ENCODE results near the gene WDPCP.
"Not testable (repeated sequence)": the region's sequence is repeated elsewhere in the genome, so short reads cannot be mapped to it uniquely, and the experiment has no call there.

WDPCP gene

DNA sequence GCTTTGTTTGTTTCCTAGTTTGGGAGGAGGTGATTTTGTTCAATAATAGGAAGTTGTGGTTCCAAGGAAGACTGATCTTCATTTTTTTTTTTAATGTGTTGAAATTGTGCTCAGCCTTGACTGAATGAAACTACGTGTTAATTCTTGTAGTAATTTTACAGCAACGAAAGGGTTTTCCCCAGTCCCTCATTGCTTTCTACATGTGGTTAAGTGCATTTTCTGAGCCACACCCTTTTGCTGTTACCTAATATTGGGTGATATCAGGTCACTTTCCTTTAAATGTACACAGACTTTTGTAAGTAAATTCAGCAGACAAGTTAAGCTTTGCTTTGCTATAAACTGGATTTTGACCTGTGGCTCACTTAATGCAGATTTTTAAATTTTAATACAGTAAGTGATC is 464.1 kb downstream of the WDPCP start:
- DNase-seq (ENCODE audit: low read depth in 3 of 3, low spot score in 1 of 3), result no peak

DNA sequence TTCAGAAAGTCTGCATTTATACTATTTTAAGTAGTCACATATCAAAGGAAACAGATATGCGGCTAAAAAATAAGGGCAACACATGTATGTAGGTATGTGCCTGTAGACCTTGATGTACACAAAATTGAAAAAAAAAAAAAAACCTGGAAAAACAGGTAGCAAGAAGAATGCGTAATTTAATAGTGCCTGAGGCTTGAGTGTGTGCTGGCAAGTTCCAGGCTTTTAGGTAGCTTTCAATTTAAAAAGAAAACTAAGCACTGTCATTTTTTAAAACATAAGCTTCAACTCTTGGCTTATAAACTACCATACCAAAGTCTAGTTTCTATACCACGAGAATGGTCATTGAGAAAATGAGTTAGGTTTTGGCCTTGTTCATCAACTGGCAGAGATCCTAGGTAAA is 465.4 kb downstream of the WDPCP start:
- no peak for DNase-seq (ENCODE audit: low read depth in 3 of 3, low spot score in 1 of 3)

DNA sequence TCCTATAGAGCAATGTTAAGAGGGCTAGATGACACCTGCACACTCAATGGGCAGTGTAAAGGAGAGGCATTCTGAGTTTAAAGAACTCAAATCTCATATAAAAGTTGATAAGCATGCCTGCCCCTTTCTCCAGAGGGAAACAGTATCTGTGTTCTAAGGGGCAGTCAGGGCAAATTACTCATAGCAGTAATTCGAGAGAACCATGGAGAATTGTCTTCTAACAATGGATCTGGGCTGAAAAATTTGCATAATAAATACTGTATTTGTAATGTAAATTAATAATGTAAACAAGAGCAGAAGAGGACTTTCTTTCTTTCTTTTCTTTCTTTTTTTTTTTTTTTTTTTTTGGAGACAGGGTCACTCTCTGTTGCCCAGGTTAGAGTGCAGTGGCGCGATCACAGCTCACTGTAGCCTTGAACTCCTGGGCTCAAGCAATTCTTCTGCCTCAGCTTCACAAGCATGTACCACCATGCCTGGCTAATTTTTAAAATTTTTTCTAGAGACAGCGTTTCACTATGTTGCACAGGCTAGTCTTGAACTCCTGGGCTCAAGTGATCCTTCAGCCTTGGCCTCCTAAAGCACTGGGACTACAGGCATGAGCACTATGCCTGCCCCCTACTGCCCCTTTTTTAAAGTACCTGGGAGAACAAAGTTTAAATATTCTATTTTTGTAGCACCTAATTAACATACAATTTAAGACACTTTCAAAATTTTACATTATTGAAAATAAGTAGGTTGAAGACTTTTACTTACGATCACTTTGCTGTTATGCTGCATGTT is 467.0 kb downstream of the WDPCP start:
- no peak for DNase-seq (ENCODE audit: low read depth in 3 of 3, low spot score in 1 of 3)

DNA sequence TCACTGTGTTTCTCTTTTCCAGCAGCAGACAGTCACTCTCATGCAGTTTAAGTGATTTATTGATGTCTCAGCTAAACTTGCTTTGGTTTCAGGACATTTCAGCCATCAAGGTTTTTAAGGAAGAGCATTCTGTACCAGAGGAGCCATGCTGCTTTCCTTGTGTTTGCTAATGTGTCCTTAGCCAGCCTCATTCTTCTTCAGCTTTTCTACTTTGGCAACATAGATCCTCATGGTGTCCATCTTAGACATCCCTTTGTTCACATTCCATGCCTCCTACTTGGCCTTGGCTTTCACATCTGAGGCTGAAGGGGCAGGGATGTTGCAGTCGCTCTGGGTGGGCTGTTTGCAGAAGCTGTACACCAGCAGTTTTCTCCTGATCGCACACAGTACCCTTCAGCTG is 469.5 kb downstream of the WDPCP start:
- DNase-seq (ENCODE audit: low read depth in 3 of 3, low spot score in 1 of 3), result no peak

DNA sequence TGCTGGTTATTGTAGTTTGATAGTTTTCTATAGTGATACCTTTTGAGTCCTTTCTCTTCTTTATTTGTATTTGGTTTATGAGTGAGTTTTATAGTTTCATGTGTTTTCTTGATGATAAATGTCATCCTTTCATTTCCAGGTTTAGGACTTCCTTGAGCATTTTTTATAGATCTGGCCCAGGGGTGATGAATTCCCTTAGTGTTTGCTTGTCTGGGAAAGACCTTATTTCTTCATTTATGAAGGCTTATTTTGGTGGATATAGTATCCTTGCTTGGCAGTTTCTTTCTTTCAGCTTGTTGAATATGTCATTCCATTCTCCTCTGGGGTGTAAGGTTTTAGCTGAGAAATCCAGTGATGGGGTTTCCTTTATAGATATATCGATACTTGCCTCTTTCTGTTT is 483.8 kb downstream of the WDPCP start:
- no peak for DNase-seq (ENCODE audit: low read depth in 3 of 3, low spot score in 1 of 3)

DNA sequence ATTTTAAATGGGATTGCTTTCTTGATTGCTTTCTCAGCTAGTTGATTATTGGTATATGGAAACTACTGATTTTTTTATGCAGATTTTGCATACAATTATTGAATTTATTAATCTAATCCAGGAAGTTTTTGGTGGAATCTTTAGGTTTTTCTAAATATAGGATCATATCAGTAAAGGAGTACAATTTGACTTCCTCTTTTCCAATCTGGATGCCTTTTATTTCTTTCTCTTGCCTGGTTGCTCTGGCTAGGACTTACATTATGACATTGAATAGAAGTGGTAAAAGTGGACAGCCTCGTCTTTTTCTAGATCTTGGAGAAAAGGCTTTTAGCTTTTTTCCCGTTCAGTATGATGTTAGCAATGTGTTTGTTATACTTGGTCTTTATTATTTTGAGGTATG is 486.3 kb downstream of the WDPCP start:
- DNase-seq (ENCODE audit: low read depth in 3 of 3, low spot score in 1 of 3), result no peak

DNA sequence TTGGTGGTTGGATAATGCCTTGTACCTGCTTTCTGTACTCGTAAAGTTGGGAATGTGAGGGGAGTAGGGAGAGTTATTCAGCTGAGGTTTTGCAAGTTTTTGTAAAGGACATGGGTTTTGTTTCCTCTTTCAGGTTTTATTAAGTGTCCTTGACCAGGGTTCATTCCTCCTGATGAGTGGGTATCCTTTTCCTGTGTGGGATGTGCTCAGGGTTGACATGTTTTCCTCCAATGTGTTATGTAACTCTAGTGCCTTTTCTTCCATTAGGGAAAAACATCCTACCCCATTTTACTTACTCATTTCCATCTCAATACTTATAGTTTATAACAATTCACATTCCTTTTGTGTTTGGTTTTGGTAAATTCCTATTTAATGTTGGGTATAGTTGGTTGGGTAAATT is 489.2 kb downstream of the WDPCP start:
- no peak for DNase-seq (ENCODE audit: low read depth in 3 of 3, low spot score in 1 of 3)

DNA sequence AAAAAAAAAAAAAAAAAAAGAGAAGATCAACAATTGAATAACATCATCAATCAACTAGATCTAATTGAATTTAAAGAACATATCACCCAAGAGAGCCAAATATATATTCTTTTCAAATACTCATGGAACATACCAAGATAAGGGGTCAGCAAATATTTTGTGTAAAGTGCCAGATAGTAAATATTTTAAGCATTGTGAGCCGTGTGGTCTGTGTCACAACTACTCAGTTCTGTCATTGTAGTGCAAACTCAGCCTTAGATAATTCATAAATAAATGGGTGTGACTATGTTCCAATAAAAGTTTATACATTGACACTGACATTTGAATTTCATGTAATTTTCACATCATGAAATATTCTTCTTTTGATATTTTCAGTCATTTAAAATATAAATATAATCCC is 491.8 kb downstream of the WDPCP start:
- no peak for DNase-seq (ENCODE audit: low read depth in 3 of 3, low spot score in 1 of 3)

DNA sequence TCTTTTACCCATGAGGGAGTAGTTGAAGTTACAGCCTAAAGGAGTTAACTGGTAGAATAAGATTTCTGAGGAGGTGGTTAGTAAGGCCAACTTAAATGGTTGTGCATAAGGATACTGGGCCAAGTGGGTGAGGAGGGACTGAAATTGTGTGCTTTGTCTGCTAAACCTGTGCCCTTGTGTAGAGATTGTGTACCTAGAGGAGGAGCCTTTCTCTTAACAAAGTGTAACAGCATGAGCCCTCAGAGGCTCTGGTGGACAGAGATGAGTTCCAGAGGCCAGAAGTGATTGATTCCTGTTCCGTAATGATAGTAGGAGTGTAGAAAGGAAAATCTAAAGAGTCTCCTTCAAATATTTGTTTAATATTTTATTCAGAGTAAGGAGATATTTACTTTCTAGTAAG is 494.8 kb downstream of the WDPCP start:
- DNase-seq (ENCODE audit: low read depth in 3 of 3, low spot score in 1 of 3), result no peak

DNA sequence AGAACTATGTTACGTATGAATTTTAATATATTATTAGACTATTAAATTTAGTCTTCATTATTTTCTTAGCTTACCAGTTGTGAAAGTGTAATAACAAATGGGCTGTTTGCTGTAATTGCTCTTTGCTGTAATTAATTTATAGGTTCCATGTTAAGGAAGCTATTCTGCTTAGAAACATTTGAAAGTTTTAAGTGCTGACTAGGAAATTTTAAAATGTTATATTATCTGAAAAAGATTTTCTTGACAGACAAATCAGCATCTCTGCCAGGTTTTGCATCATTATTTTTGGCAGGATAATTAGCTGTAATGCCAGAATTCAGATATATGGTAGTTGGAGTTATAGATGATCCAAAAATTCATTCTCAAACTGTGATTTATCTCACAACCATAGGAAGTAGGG is 495.4 kb downstream of the WDPCP start:
- no peak for DNase-seq (ENCODE audit: low read depth in 3 of 3, low spot score in 1 of 3)

DNA sequence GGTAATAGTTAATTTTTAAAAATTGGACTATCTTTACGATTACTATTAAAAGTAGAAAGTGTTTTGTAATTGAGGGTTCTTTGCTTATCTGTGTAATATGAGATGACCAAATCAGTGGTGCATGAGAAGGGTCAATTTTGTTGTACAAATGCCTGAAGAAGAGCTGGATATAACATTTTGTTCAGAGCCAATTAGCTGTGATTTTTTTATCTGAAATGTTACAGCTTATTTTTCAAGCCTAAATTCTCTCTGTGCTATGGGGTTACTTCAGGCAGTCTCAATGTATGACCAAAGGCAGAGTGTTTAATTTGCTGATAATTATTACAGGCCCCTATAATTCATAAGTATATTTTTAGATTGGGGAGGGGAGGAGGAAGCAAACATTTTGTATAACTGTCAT is 495.9 kb downstream of the WDPCP start:
- DNase-seq (ENCODE audit: low read depth in 3 of 3, low spot score in 1 of 3), result no peak

DNA sequence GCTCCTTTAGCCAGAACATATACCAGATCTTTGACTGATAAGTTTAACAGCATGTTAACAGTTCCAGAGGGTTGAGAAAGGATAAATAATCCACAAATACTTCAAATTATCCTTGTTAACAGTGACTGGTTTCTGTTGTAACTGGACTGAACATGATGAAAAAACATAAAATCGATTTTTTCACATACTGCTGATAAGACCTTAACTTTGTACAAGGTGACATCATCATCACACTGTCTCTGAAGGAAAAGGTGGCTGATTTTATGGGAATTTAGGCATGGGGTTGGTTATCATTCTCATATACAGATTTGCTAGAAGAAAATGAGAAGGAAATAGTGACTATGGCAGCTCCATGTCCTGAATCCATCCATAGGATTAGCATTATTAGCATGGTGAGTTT is 501.6 kb downstream of the WDPCP start:
- DNase-seq (ENCODE audit: low read depth in 3 of 3, low spot score in 1 of 3), result no peak

DNA sequence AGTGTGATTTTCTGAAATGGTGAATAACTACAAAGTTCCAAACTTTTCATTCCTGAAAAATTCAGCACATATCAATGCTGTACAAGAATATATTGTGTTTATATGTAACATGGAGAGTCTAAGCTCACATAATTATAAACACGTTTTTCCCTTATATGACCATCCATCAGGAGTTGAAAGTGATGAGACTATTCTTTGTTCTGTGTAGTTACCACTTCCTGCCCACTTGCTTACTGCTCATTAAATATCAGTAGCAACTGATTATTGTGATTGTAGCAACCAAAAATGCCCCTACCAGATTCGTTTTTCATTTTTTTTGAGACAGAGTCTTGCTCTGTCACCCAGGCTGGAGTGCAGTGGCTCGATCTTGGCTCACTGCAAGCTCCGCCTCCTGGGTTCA is 506.9 kb downstream of the WDPCP start:
- no peak for DNase-seq (ENCODE audit: low read depth in 3 of 3, low spot score in 1 of 3)

DNA sequence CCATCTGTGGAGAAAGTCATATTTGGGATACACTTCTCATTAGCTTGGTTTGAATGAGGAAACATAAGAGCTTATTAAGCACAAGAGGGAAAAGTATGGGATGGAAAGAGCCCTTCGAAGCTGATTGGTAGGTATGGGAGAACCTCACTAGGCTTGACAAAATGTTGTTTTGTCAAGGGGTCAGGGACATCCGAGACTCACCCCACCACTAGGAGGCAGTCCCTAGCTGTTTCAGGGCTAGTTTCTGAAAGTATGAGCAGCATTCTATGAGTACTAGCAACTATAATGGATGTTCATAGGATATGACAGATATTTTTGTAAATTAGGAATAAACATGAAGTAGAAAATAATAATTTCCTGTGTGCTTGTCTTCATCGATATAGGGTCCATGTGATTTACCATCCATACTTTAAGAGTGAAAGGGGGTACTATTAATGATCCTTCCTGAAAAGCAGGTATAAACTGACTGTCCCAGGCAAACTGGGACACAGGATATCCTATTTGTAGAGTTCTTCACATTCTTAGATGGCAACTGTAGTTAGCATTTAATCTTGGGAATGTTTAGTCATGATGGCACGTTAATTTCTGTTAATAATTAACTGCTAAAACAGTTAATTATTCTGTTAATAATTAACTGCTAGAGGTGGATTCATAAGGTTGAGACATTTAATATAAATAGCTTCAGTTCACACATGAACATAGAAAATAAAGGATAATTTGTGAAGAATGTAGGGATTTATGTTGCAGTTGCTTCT is 509.2 kb downstream of the WDPCP start:
- DNase-seq (ENCODE audit: low read depth in 3 of 3, low spot score in 1 of 3), result no peak

DNA sequence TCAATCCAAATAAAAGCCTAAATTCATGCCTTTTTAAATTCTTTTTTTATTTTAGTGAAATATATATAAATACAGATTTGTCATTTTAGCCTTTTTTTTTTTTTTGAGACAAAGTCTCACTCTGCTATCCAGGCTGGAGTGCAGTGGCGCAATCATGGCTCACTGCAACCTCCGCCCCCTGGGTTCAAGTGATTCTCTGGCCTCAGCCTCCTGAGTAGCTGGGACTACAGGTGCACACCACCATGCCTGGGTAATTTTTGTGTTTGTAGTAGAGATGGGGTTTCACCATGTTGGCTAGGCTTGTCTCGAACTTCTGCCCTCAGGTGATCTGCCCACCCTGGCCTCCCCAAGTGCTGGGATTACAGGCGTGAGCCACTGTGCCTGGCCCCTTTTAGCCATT is 513.9 kb downstream of the WDPCP start:
- DNase-seq (ENCODE audit: low read depth in 3 of 3, low spot score in 1 of 3), result not testable (repeated sequence)

DNA sequence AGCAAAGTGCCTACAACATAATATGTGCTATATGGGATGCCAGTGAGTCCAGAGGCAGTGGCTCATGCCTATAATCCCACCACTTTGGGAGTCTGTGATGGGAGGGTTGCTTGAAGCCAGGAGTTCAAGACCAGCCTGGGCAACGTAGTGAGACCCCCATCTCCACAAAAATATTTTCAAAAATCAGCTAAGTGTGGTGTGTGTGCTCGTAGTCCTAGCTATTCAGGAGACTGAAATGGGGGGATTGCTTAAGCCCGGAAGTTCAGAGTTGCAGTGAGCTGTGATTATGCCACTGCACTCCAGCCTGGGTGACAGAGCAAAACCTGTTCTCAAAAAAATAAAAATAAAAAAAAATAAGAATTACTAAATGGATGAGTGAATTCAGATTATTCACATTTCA is 514.3 kb downstream of the WDPCP start:
- no peak for DNase-seq (ENCODE audit: low read depth in 3 of 3, low spot score in 1 of 3)

DNA sequence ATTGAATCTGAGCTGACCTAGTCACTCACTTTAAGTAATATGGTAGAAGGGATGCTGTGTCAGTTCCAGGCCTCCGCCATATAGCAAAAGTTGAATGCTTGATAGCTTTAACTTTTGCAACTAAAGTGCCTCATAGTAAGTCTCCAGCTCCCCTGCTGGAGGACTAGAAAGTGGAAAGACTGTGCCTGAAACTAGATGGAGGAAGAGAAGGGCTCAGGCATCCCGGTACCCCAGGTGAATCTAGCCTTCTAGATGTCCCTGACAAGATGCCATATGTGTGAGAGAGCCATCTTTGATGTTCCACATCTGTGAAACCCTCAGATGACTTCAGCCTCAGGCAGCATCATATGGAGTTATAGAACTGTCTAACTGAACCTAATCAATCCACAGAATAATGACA is 516.6 kb downstream of the WDPCP start:
- DNase-seq (ENCODE audit: low read depth in 3 of 3, low spot score in 1 of 3), result no peak
